ENCODE data around the gene CARS1. TPM values are rescaled to one million over a fixed set of nuclear protein-coding genes. Genes with fewer than 3 reads are reported as not detected.
A peak's percentile ranks its signal among the peaks of the same experiment; 100 is the strongest.

The CARS1 gene
- total RNA-seq, 1 experiment from 2014 or later = 57.2 TPM

- no peaks in the 10 kb centered on the region for H3K36me3 ChIP-seq
- H3K27me3 ChIP-seq = no peaks in the 10 kb centered on the region
- H3K9me3 ChIP-seq = no peaks in the 10 kb centered on the region
- no peak overlapping the region for H3K4me3 ChIP-seq
- peak; percentile 52 for DNase-seq
Observed at GRCh38 chr11:3091846-3092602, 34.8 kb upstream of the CARS1 start.

GRCh38 chr11:3091081-3091845 lies 34.0 kb upstream of the CARS1 start:
- H3K27me3 ChIP-seq = no peaks in the 10 kb centered on the region
- DNase-seq = no peak
- no peaks in the 10 kb centered on the region for H3K9me3 ChIP-seq
- H3K36me3 ChIP-seq = no peaks in the 10 kb centered on the region
- no peak overlapping the region for H3K4me3 ChIP-seq

- Histone ChIP-seq H3K4me3 (no peak overlapping the region), H3K27me3 (no peaks in the 10 kb centered on the region), H3K36me3 (no peaks in the 10 kb centered on the region), H3K9me3 (no peaks in the 10 kb centered on the region)
- no peak for DNase-seq
Observed at GRCh38 chr11:3090096-3090901, 33.1 kb upstream of the CARS1 start.

GRCh38 chr11:3089236-3090061 lies 32.2 kb upstream of the CARS1 start:
- H3K36me3 ChIP-seq = no peaks in the 10 kb centered on the region
- H3K27me3 ChIP-seq = no peaks in the 10 kb centered on the region
- no peak overlapping the region for H3K4me3 ChIP-seq
- no peaks in the 10 kb centered on the region for H3K9me3 ChIP-seq
- DNase-seq = no peak

- Histone ChIP-seq H3K9me3 (no peaks in the 10 kb centered on the region), H3K4me3 (no peak overlapping the region), H3K27me3 (no peaks in the 10 kb centered on the region), H3K36me3 (no peaks in the 10 kb centered on the region)
- no peak for DNase-seq
Observed at GRCh38 chr11:3088806-3089205, 31.6 kb upstream of the CARS1 start.

- Histone ChIP-seq H3K36me3 (no peaks in the 10 kb centered on the region), H3K27me3 (no peaks in the 10 kb centered on the region), H3K4me3 (no peak overlapping the region), H3K9me3 (no peaks in the 10 kb centered on the region)
- no peak for DNase-seq
Observed at GRCh38 chr11:3087821-3088800, 30.9 kb upstream of the CARS1 start.

GRCh38 chr11:3087373-3087772 lies 30.1 kb upstream of the CARS1 start:
- Histone ChIP-seq H3K27me3 (no peaks in the 10 kb centered on the region), H3K9me3 (no peaks in the 10 kb centered on the region), H3K36me3 (no peaks in the 10 kb centered on the region), H3K4me3 (no peak overlapping the region)
- no peak for DNase-seq

GRCh38 chr11:3086671-3087150 lies 29.5 kb upstream of the CARS1 start:
- H3K27me3 ChIP-seq = no peaks in the 10 kb centered on the region
- no peaks in the 10 kb centered on the region for H3K9me3 ChIP-seq
- no peaks in the 10 kb centered on the region for H3K36me3 ChIP-seq
- no peak for DNase-seq
- no peak overlapping the region for H3K4me3 ChIP-seq

GRCh38 chr11:3086114-3086513 lies 28.9 kb upstream of the CARS1 start:
- no peak for DNase-seq
- no peaks in the 10 kb centered on the region for H3K9me3 ChIP-seq
- no peaks in the 10 kb centered on the region for H3K36me3 ChIP-seq
- no peak overlapping the region for H3K4me3 ChIP-seq
- no peaks in the 10 kb centered on the region for H3K27me3 ChIP-seq

- Histone ChIP-seq H3K27me3 (no peaks in the 10 kb centered on the region), H3K4me3 (no peak overlapping the region), H3K36me3 (no peaks in the 10 kb centered on the region), H3K9me3 (no peaks in the 10 kb centered on the region)
- DNase-seq = no peak
Observed at GRCh38 chr11:3085052-3085451, 27.8 kb upstream of the CARS1 start.

GRCh38 chr11:3083321-3083720 lies 26.1 kb upstream of the CARS1 start:
- Histone ChIP-seq H3K27me3 (no peaks in the 10 kb centered on the region), H3K4me3 (no peak overlapping the region), H3K36me3 (no peaks in the 10 kb centered on the region), H3K9me3 (no peaks in the 10 kb centered on the region)
- no peak for DNase-seq

- H3K9me3 ChIP-seq = no peaks in the 10 kb centered on the region
- no peaks in the 10 kb centered on the region for H3K36me3 ChIP-seq
- DNase-seq = no peak
- H3K27me3 ChIP-seq = no peaks in the 10 kb centered on the region
- H3K4me3 ChIP-seq = no peak overlapping the region
Observed at GRCh38 chr11:3081386-3081751, 24.1 kb upstream of the CARS1 start.

- H3K36me3 ChIP-seq = no peaks in the 10 kb centered on the region
- no peak overlapping the region for H3K4me3 ChIP-seq
- no peak for DNase-seq
- H3K9me3 ChIP-seq = no peaks in the 10 kb centered on the region
- H3K27me3 ChIP-seq = no peaks in the 10 kb centered on the region
Observed at GRCh38 chr11:3080733-3081385, 23.6 kb upstream of the CARS1 start.

GRCh38 chr11:3080104-3080503 lies 22.9 kb upstream of the CARS1 start:
- no peaks in the 10 kb centered on the region for H3K27me3 ChIP-seq
- no peak for DNase-seq
- H3K36me3 ChIP-seq = no peaks in the 10 kb centered on the region
- H3K9me3 ChIP-seq = no peaks in the 10 kb centered on the region
- no peak overlapping the region for H3K4me3 ChIP-seq

- DNase-seq = no peak
- Histone ChIP-seq H3K4me3 (no peak overlapping the region), H3K9me3 (no peaks in the 10 kb centered on the region), H3K36me3 (no peaks in the 10 kb centered on the region), H3K27me3 (no peaks in the 10 kb centered on the region)
Observed at GRCh38 chr11:3077846-3078440, 20.7 kb upstream of the CARS1 start.
